GM12875 (cell line): ENCODE measurements around the gene SPATA13.

Experiments
- H3K4me3 ChIP-seq: one replicate; pipeline ENCODE4 v1.5.1; 2011; ENCODE audit warnings: low read depth, low read length, control low read depth
- TF ChIP-seq, protein P1 (sequence below): IDR thresholded peaks from 2 replicates; pipeline ENCODE4 v1.5.1; 2011; ENCODE audit warnings: low read depth, mild to moderate bottlenecking, control low read depth, inconsistent platforms, low read length, moderate library complexity, borderline replicate concordance; ENCODE audit not compliant: insufficient read depth

SPATA13 gene

DNA sequence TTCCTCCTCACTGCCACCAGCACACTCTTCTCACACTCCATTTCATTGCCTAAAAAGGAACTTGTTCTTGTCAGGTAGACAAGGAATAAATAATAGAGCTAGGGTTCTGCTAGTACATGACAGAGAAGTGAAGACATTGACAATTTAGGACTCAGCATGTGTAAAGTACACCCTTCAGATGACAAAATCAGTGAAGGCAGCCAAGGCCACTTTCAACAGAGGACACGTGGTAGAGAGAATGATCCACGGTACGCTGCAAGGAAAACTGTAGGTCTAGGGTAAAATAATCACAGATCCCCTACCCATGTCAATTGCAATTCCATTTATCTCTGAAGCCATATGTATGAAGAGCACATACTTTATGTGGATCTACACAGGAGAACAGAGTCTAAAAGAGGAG is 7.2 kb upstream of the SPATA13 start:
- TF ChIP-seq, protein P1, sequence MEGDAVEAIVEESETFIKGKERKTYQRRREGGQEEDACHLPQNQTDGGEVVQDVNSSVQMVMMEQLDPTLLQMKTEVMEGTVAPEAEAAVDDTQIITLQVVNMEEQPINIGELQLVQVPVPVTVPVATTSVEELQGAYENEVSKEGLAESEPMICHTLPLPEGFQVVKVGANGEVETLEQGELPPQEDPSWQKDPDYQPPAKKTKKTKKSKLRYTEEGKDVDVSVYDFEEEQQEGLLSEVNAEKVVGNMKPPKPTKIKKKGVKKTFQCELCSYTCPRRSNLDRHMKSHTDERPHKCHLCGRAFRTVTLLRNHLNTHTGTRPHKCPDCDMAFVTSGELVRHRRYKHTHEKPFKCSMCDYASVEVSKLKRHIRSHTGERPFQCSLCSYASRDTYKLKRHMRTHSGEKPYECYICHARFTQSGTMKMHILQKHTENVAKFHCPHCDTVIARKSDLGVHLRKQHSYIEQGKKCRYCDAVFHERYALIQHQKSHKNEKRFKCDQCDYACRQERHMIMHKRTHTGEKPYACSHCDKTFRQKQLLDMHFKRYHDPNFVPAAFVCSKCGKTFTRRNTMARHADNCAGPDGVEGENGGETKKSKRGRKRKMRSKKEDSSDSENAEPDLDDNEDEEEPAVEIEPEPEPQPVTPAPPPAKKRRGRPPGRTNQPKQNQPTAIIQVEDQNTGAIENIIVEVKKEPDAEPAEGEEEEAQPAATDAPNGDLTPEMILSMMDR: no peak
- no peak overlapping the region for H3K4me3 ChIP-seq

DNA sequence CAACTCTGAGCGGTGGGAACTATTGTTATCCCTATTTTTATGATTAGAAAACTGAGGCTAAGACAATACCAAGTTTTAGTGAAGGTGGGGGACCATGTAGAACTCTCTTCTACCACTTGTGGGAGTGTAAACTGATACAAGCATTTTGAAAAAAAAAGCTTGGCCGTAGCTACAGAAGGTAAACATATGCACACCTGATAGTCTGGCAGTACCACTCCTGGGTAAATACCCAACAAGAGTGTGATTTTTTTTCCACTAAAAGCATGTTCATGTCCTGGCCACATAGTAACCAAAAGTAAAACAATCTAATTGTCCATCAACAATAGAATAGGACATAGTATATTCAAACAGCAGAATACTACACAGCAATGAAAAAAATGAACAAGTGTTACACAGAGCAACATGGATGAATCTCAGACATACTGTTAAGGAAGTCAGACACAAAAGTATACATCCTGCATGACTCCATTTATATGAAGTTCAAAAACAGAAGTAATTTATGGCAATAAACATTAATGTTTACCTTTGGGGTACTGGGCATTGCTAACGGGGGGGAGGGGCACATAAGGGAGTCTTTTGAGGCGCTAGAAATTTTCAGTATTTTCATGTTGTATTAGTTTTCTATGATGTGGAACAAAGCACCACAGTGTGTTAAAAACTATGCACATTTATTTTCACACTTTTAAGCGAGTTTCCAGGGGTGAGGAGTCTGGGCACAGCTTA is 6.4 kb upstream of the SPATA13 start:
- TF ChIP-seq, protein P1: no peak
- H3K4me3 ChIP-seq: no peak overlapping the region

DNA sequence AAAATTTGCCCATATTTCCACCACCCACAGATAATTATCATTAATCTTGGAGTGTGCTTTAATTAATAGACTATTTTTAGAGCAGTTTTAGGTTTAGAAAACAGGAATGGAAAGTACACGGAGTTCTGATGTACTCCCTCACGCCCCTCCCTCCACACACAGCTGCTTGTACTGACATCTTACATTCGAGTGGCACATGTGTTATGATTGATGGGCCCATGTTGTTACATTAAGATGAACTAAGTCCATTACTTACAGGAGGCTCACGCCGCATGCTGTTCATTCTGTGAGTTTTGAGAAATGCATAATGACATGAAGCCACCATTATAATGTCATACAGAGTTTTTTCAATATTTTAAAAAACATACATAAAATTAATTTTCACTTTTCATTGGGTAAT is 1.2 kb upstream of the SPATA13 start:
- no peak overlapping the region for H3K4me3 ChIP-seq
- TF ChIP-seq, protein P1: no peak

DNA sequence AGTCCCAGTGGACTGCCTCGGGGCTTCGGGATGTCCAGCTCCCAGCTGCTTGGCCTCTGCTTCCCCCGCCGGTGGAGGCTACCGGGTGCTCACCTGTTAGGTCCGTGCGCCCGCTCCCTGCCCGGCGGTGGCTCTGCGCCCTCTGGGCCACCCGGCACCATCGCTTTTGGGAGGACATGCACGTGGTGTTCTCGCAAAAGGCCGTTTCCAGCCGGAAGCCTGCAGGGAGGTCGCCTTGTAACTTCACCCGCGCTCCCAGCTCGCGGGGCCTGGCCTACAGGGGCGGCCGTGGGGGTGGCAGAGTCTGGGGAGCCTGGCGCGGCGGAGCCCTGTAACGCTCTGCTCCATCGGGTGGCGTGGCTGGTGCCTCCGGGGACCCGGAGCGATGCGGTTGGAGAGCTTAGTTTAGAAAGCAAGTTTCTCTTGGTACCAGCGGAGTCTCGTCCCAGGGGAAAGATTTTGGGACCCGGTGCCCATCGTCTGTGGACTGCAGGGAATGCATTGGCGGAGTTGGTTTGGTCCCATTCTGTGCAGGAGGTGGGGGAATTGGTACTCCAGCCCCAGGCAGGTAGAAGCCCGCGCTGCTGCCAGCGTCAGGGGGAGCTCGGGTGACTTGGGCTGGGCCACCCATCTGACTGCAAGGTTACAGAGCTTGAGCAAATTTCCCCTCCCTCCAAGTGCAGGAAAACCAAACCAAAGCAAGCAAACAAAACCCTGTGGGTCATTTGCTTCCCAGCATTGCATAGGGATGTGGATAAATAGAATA is 673 bp downstream of the SPATA13 start:
- TF ChIP-seq, protein P1: no peak
- H3K4me3 ChIP-seq: peak overlapping the region; percentile 66

DNA sequence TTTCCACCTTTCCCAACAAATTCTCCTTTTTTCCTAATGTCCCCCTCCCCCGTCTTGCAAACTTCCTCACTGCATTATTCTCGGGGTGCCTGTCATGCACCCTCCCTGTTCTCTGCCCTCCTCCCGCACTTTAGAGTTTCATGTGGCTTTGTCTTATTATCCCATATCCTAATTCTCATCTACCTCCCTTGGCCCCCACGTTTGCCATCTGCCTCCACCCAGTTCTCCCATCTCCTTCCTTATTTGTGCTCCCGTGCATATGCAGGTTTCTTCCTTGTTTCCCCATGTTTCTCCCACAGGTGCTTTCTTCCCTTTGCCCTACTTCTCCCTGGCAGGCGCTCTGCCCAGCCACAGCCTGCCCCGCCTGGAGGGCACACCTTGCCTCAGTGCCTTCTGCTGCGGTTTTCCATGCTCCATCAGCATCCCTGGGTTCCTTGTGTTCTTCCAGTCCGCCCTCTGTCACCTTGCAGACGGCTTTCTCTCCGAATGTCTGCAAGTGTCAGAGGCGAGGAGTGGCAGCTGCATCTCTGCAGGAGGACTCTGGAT is 1.5 kb downstream of the SPATA13 start:
- TF ChIP-seq, protein P1: no peak
- H3K4me3 ChIP-seq: no peak overlapping the region

DNA sequence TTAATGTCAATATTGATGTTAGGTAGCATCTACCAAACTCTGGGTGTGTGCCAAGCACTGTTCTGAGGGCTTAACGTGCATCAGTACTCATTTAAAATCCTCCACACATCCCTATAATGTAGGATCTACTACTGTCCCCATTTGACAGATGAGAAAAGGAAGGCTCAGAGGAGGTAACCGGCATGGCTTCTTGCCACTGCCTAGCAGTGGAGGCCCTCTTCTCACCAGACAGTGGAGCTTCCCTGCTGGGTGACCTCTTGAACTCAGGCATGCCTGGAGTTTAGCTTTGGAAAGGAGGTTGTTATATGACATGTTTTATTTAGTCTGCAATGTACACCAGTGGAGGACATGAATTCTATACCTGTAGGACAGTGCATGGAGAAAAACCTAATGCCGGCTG is 2.1 kb downstream of the SPATA13 start:
- TF ChIP-seq, protein P1: no peak
- H3K4me3 ChIP-seq: no peak overlapping the region
